Measurements from ENCODE around the gene PSMB4. TPM values are rescaled to one million over a fixed set of nuclear protein-coding genes. Genes with fewer than 3 reads are reported as not detected.

Gene PSMB4
- total and polyA plus RNA-seq, 2 experiments from 2014 or later, result 348 to 417 TPM

- H3K4me3 Mint-ChIP-seq, result no peak overlapping the region
Observed at GRCh38 chr1:151425103-151425502, 25.7 kb downstream of the PSMB4 start.

More at GRCh38 chr1:151425103-151425502, 25.7 kb downstream of the PSMB4 start:
- Mint-ChIP-seq H3K4me1 (no peaks in the 10 kb centered on the region), H3K9me3 (no peaks in the 10 kb centered on the region), H3K27me3 (ENCODE audit: insufficient read depth, low read depth, poor library complexity) (no peaks in the 10 kb centered on the region), H3K36me3 (ENCODE audit: low read depth) (peaks cover 83% of the 10 kb centered on the region), H3K27ac (no peak overlapping the region)
- peaks cover 13% of the 10 kb centered on the region; the same call in 1 of the 2 replicates for H3K79me2 ChIP-seq (replicated peaks; ENCODE audit: insufficient read depth)
- no peaks in the 10 kb centered on the region; the same call in 1 of the 2 replicates for H3F3A ChIP-seq (replicated peaks; ENCODE audit: low read depth)
- ATAC-seq, result no peak
- H3K27me3 ChIP-seq (ENCODE audit: insufficient read depth), result no peaks in the 10 kb centered on the region
- no peak overlapping the region for H3K4me3 ChIP-seq
- peaks cover 49% of the 10 kb centered on the region for H3K36me3 ChIP-seq (ENCODE audit: insufficient read depth)
- H3K9me2 ChIP-seq (ENCODE audit: insufficient read depth), result no peaks in the 10 kb centered on the region
- no peak overlapping the region for H3K27ac ChIP-seq (ENCODE audit: low read depth)
- no peaks in the 10 kb centered on the region for H3K4me1 ChIP-seq (ENCODE audit: insufficient read depth)
- H2AFZ ChIP-seq, result no peak overlapping the region
- DNase-seq (ENCODE audit: low spot score), result no peak
- peaks cover 31% of the 10 kb centered on the region for H4K20me1 ChIP-seq (replicated peaks; ENCODE audit: insufficient read depth)
- no peak overlapping the region for H3K4me2 ChIP-seq
- TF ChIP-seq ZNF331 (CRISPR knock-in tag; IDR thresholded peaks at IDR 0.05; ENCODE audit: low read depth) (no peak), EZH2 (IDR thresholded peaks at IDR 0.05; ENCODE audit: low read depth, unreplicated experiment) (no peak), ZNF462 (CRISPR knock-in tag; IDR thresholded peaks at IDR 0.05) (no peak), POLR2AphosphoS5 (IDR thresholded peaks at IDR 0.05; ENCODE audit: low read depth) (no peak), ETS1 (IDR thresholded peaks at IDR 0.05) (no peak), STAT1 (IDR thresholded peaks at IDR 0.05; ENCODE audit: unreplicated experiment) (no peak), NANOG (IDR thresholded peaks at IDR 0.05; ENCODE audit: borderline replicate concordance) (no peak), CREB1 (CRISPR knock-in tag; IDR thresholded peaks at IDR 0.05; ENCODE audit: low read depth) (no peak), JUNB (IDR thresholded peaks at IDR 0.05; ENCODE audit: unreplicated experiment) (no peak), CTCF (conservative IDR thresholded peaks at IDR 0.05; ENCODE audit: low read depth in 2 of 2) (no peak), ZNF114 (CRISPR knock-in tag; IDR thresholded peaks at IDR 0.05) (no peak), REST (IDR thresholded peaks at IDR 0.05; ENCODE audit: unreplicated experiment) (no peak), EZH2phosphoT487 (IDR thresholded peaks at IDR 0.05; ENCODE audit: unreplicated experiment) (no peak)

Data from GM23338 (cell line).